GM19240 (cell line): ENCODE results near the gene ERN1.

Source experiments
- DNase-seq: peaks from one replicate; pipeline ENCODE4 v3.0.0; 2011; ENCODE audit warnings: low spot score; ENCODE audit not compliant: insufficient read length

Gene ERN1

DNA sequence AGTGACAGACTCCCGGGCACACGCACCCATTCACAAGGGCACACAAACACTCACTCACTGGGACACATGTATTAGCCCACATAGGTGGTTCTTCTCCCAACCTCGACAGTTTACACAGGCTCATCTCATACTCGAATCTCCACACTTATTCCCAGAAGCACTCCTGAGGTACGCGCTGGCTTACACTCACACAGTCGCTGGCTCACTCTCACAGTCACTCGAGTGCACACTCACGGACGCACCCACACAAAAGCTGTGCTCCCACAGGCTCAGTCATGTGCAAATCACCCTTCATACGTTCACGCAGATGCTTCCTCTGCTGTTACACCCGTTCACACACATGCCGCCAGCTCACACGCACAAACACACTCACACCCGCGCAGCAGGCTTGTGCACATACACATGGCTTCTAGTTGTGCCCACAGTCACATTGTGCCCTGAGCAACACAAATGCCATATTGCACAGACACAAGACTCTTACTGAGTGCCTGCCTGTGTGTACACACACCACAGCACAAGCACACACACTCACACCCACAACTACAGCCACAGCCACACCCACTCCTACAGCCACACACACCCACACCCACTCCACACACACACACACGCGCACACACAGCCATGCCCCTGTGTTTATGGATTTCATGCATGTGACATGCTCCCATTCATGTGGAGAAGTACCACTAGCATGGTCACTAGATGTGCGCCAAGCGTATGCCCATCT lies 140.2 kb downstream of the ERN1 start:
- DNase-seq = no peak
